Mesodermal cell (in vitro differentiated cells): ENCODE data around the gene HRC.
"Not testable (repeated sequence)": the region's sequence is repeated elsewhere in the genome, so short reads cannot be mapped to it uniquely, and the experiment has no call there.

Experiments used
- H3K27ac ChIP-seq: 2 replicates; pipeline ENCODE4 v1.7.0; 2013; ENCODE audit warnings: mild to moderate bottlenecking, low read depth, low read length, moderate library complexity; ENCODE audit not compliant: severe bottlenecking
- H3K36me3 ChIP-seq: 2 replicates; pipeline ENCODE4 v1.7.1; 2013; ENCODE audit warnings: mild to moderate bottlenecking, low read length, moderate library complexity; ENCODE audit not compliant: control insufficient read depth, insufficient read depth
- H3K4me1 ChIP-seq: one replicate; pipeline ENCODE4 v1.7.1; 2013; ENCODE audit warnings: mild to moderate bottlenecking, low read length; ENCODE audit not compliant: insufficient read depth, control insufficient read depth, poor library complexity, severe bottlenecking
- H3K4me3 ChIP-seq: 2 replicates; pipeline ENCODE4 v1.7.0; 2013; ENCODE audit warnings: low read length, control low read depth, mild to moderate bottlenecking; ENCODE audit not compliant: insufficient read depth, poor library complexity, severe bottlenecking; ENCODE audit errors: extremely low read depth
- H3K9me3 ChIP-seq: 2 replicates; pipeline ENCODE4 v1.7.1; 2013; ENCODE audit warnings: mild to moderate bottlenecking, low read length, moderate library complexity; ENCODE audit not compliant: control insufficient read depth
- WGBS, 2 experiments: methylation state at CpG; one replicate each; pipeline ENCODE4 v1.1.5; 2013; ENCODE audit warnings: missing lambda C conversion rate in 2 of 2; ENCODE audit not compliant: insufficient coverage in 2 of 2; 5-methylcytosine and 5-hydroxymethylcytosine counted together

Gene HRC

GRCh38 chr19:49132974-49133609 is 22.1 kb downstream of the HRC start:
- no peaks in the 10 kb centered on the region for H3K9me3 ChIP-seq
- H3K4me3 ChIP-seq = no peak overlapping the region
- WGBS, 2 experiments = 85 to 92% methylated on average over 39 to 49 of the region's 49 CpGs
- no peak overlapping the region for H3K27ac ChIP-seq
- peaks cover 15% of the 10 kb centered on the region for H3K36me3 ChIP-seq
- H3K4me1 ChIP-seq = no peaks in the 10 kb centered on the region

DNA sequence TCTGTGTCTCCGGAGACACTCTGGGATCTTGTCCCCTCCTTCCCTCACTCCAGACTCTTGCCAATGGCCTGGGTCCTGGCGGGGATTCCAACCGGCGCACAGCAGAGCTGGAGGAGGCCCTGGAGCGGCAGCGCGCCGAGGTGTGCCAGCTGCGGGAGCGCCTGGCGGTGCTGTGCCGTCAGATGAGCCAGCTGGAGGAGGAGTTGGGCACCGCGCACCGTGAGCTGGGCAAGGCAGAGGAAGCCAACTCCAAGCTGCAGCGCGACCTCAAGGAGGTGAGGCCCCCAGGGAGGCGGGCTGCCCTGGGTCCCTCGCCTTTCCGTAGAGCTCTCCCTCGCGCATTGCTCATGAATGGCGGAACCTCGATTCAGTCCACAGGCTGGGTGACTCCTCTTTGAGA is 24.9 kb downstream of the HRC start:
- Histone ChIP-seq H3K9me3 (no peaks in the 10 kb centered on the region), H3K36me3 (peaks cover 11% of the 10 kb centered on the region), H3K27ac (no peak overlapping the region), H3K4me3 (no peak overlapping the region), H3K4me1 (no peaks in the 10 kb centered on the region)
- 97 to 98% methylated on average over 20 to 24 of the region's 24 CpGs for WGBS, 2 experiments

DNA sequence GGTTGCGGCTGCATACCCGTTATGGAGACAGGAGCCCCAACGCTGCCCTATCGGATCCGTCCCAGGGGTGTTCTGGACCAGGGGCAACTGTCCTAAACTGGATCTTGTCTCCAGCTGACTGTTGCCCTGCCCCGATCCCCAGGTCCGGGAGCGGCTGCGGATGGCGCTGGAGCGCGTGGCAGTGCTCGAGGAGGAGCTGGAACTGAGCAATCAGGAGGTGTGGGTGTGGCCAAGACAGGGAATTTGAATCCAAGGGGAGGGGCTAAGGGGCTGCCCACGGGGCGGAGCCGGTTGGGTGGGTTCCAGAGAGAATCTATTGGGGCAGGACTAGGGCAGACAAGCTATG is 26.0 kb downstream of the HRC start:
- no peak overlapping the region for H3K4me3 ChIP-seq
- 80 to 82% methylated on average over 13 to 16 of the region's 16 CpGs for WGBS, 2 experiments
- H3K4me1 ChIP-seq = no peaks in the 10 kb centered on the region
- peaks cover 5% of the 10 kb centered on the region for H3K36me3 ChIP-seq
- H3K27ac ChIP-seq = no peak overlapping the region
- no peaks in the 10 kb centered on the region for H3K9me3 ChIP-seq

DNA sequence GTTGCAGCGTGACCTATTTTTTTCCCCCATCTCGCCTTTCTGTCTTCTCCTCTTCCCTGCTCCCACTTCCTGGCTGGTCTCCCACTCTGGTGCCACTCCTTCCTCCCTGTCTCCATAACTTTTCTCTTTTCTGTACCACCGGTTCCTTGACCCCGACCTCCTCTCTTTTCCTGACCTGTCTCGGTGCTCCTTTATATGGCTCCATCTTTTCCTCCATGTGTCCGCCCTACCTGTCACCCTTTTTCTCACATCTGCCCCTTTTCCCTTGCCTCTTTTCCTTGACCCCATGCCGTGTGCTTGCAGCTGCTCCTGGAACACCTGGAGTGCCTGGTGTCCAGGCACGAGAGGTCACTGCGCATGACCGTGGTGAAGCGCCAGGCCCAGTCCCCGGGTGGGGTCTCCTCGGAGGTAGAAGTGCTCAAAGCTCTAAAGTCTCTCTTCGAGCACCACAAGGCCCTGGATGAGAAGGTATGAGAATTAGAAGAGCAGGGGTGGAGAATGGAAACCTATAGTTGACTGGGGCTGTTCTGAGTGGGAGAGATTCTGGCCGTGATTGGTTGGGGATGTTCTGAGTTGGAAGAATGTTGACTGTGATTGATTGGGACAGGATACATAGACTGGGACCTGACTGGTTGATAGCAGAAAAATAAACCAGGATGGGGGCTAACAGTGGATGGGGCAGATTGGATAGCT is 26.5 kb downstream of the HRC start:
- H3K9me3 ChIP-seq = no peaks in the 10 kb centered on the region
- peaks cover under 1% of the 10 kb centered on the region for H3K36me3 ChIP-seq
- 80 to 87% methylated on average over 14 to 15 of the region's 15 CpGs for WGBS, 2 experiments
- no peak overlapping the region for H3K27ac ChIP-seq
- no peaks in the 10 kb centered on the region for H3K4me1 ChIP-seq
- H3K4me3 ChIP-seq = peak overlapping the region; percentile 36

DNA sequence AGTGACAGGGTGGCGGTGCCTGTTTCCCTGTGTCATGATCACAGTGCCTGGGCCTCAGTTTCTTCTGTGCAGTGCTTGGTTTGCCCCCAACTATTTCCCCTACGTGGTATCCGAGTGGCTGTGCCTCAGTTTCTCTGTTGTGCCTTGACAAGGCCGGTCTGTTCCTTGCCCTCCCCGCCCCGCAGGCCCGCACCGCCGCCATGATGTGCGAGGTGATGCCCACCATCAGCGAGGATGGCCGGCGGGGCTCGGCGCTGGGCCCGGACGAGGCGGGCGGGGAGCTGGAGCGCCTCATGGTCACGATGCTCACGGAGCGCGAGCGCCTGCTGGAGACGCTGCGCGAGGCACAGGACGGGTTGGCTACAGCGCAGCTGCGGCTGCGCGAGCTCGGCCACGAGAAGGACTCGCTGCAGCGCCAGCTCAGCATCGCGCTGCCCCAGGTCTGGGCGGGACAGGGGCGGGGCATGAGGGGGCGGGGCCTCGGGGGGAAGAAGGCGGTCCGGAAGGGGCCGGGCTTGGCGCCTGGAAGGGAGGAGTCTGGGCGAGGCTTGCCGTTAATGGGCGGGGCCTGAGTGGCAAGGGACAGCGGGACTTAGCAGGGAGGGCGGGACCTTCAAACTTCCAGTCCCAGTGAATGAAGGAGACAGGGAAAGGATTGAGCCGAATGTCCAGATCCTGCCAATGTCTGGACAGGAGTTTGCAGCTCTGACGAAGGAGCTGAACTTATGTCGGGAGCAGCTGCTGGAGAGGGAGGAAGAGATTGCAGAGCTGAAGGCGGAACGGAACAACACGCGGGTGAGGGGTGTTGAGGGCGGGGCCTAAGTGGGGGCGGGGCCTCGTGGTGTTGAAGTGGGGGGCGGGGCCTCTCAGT is 27.3 kb downstream of the HRC start:
- Histone ChIP-seq H3K27ac (no peak overlapping the region), H3K4me1 (no peaks in the 10 kb centered on the region), H3K4me3 (peak overlapping the region; percentile 36), H3K9me3 (no peaks in the 10 kb centered on the region), H3K36me3 (no peaks in the 10 kb centered on the region)
- 5 to 7% methylated on average over 48 to 55 of the region's 63 CpGs for WGBS, 2 experiments

DNA sequence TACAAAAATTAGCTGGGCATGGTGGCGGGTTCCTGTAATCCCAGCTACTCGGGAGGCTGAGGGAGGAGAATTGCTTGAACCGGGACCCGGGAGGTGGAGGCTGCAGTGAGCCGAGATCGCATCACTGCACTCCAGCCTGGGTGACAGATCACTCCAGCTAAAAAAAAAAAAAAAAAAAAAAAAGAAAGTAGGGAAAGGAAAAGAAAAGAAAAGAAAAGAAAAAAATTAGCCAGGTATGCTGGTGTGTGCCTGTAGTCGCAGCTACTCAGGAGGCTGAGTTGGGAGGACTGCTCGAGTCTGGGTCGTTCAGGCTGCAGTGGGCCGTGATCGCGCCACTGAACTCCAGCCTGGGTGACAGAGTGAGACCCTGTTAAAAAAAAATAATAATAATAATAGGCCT is 28.0 kb downstream of the HRC start:
- H3K9me3 ChIP-seq, H3K27ac ChIP-seq, H3K36me3 ChIP-seq, H3K4me1 ChIP-seq: not testable (repeated sequence)
- peak overlapping the region; percentile 22 for H3K4me3 ChIP-seq
- WGBS, 2 experiments = 94 to 100% methylated on average over 3 to 9 of the region's 12 CpGs

DNA sequence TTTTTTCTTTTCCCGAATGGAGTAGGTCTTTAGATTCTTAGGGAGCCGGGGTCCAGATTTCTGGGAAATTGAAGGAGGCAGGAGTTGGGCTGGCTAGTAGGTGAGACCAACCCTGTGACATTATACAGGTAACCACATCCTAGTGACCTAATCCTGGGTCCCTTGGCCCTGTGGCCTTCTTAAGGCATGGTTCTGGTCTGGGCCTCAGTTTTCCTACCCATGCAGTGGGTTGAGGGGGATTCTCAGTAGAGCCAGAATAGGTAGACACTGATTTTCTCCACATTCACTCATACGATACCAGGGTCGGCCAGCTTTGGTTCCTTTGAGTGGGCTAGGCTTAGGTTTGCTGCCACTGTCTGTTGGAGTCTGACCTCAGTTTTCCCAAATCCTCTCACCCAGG is 28.6 kb downstream of the HRC start:
- Histone ChIP-seq H3K27ac (no peak overlapping the region), H3K9me3 (no peaks in the 10 kb centered on the region), H3K4me1 (no peaks in the 10 kb centered on the region), H3K4me3 (no peak overlapping the region), H3K36me3 (no peaks in the 10 kb centered on the region)
- 93% methylated on average over 2 of the region's 4 CpGs; no CpG with 5 or more reads in 1 of the 2 experiments for WGBS, 2 experiments

- Histone ChIP-seq H3K4me1 (no peaks in the 10 kb centered on the region), H3K9me3 (no peaks in the 10 kb centered on the region), H3K4me3 (no peak overlapping the region), H3K27ac (no peak overlapping the region), H3K36me3 (no peaks in the 10 kb centered on the region)
- WGBS, 2 experiments = 65 to 69% methylated on average over 19 to 21 of the region's 23 CpGs
Observed at GRCh38 chr19:49125025-49125731, 30.0 kb downstream of the HRC start.

DNA sequence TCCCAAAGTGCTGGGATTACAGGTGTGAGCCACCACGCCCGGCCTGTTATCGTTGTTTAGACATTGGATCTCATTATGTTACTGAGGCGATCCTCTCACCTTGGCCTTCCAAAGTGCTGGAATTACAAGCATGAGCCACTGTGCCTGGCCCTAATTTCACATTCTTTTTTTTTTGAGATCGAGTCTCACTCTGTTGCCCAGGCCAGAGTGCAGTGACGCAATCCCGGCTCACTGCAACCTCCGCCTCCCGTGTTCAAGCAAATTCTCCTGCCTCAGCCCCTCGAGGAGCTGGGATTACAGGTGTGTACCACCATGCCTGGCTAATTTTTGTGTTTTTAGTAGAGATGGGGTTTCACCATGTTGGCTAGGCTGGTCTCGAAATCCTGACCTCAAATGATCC is 31.9 kb downstream of the HRC start:
- H3K4me1 ChIP-seq, H3K27ac ChIP-seq, H3K36me3 ChIP-seq, H3K9me3 ChIP-seq, H3K4me3 ChIP-seq: not testable (repeated sequence)
- 92 to 93% methylated on average over 10 to 11 of the region's 11 CpGs for WGBS, 2 experiments

- not testable (repeated sequence) for H3K9me3 ChIP-seq, H3K27ac ChIP-seq, H3K4me1 ChIP-seq, H3K36me3 ChIP-seq, H3K4me3 ChIP-seq
- 95 to 98% methylated on average over 6 to 8 of the region's 10 CpGs for WGBS, 2 experiments
Observed at GRCh38 chr19:49121841-49122240, 33.4 kb downstream of the HRC start.
